Stomach (tissue), 4 donors: ENCODE measurements around the gene SMAD6.

Experiments
- CTCF ChIP-seq, 7 experiments: fragments of 450-650 bp in 4 of 7; fragments of 200-600 bp in 3 of 7; sonication (generic) in 3 of 7; IDR thresholded peaks; one replicate each; pipeline ENCODE4 v1.5.1; 2016 to 2019; ENCODE audit warnings: antibody characterized with exemption in 7 of 7, control low read depth in 2 of 7, mild to moderate bottlenecking in 1 of 7
- POLR2A ChIP-seq, 4 donors: fragments of 450-650 bp; IDR thresholded peaks; one replicate each; pipeline ENCODE4 v1.6.1; 2016; ENCODE audit warnings: antibody characterized with exemption in 4 of 4, control low read depth in 2 of 4, mild to moderate bottlenecking in 1 of 4, moderate library complexity in 1 of 4

GRCh38 chr15:66825139-66825538 lies 123.1 kb downstream of the SMAD6 start:
- TF ChIP-seq CTCF (IDR thresholded peaks at IDR 0.05) (no peak), POLR2A (IDR thresholded peaks at IDR 0.05) (no peak)
